Activated T-helper 1 cell treated with anti-CD3 and anti-CD28 coated beads, Interleukin-12 subunit alpha, Interleukin-12 subunit beta, Interleukin-2, Interleukin-4 antibody, amounts not matched to agents 30 ng/mL and 10 ng/mL and 1 ng/mL, durations not matched to agents 14 hours and 24 hours and 36 hours (primary cell): Measurements from ENCODE around the gene TGFBR1. TPM values are rescaled to one million over a fixed set of nuclear protein-coding genes. Genes with fewer than 3 reads are reported as not detected.
A peak's percentile ranks its signal among the peaks of the same experiment; 100 is the strongest.

Source experiments
- DNase-seq: peaks from one replicate; pipeline ENCODE4 v3.0.0; 2021; ENCODE audit warnings: low spot score
- H3K27ac Mint-ChIP-seq: one replicate; pipeline ENCODE4 v1.8.0; 2021; ENCODE audit warnings: mild to moderate bottlenecking, mixed read lengths
- H3K27me3 Mint-ChIP-seq: one replicate; pipeline ENCODE4 v1.8.0; 2022; ENCODE audit warnings: mild to moderate bottlenecking, moderate library complexity, mixed read lengths; ENCODE audit not compliant: insufficient read depth
- H3K36me3 Mint-ChIP-seq: one replicate; pipeline ENCODE4 v1.8.0; 2021; ENCODE audit warnings: low read depth, mixed read lengths
- H3K4me1 Mint-ChIP-seq: one replicate; pipeline ENCODE4 v1.8.0; 2021; ENCODE audit warnings: low read depth, mixed read lengths
- H3K4me3 Mint-ChIP-seq: one replicate; pipeline ENCODE4 v1.8.0; 2021; ENCODE audit warnings: mild to moderate bottlenecking, moderate library complexity, mixed read lengths
- H3K9me3 Mint-ChIP-seq: one replicate; pipeline ENCODE4 v1.8.0; 2021; ENCODE audit warnings: mixed read lengths
- intact Hi-C: fragments of 100-400 bp; cut with micrococcal nuclease; formaldehyde crosslinking; loops from one replicate; pipeline ENCODE4 v1.15.1; 2024
- total RNA-seq: library from RNA; stranded (reverse); gene quantifications from 2 replicates; pipeline ENCODE4 v1.2.3, GENCODE V29; 2022

The TGFBR1 gene
- total RNA-seq: 38.5 and 42.6 TPM in 2 replicates

- DNase-seq: peak; percentile 97
- H3K27ac Mint-ChIP-seq: peak within 1 kb of the TSS; percentile 83
- H3K4me1 Mint-ChIP-seq: peaks cover 65% of the 10 kb centered on the region
- peak within 1 kb of the TSS; percentile 85 for H3K4me3 Mint-ChIP-seq
- H3K36me3 Mint-ChIP-seq: peaks cover 14% of the 10 kb centered on the region
- intact Hi-C loops: loop anchor here (1.0 to 2.0 kb wide), 6 partner anchors 9 to 994 kb away; partner anchors contain the start of genes ALG2, ERP44 and INVS
- no peaks in the 10 kb centered on the region for H3K27me3 Mint-ChIP-seq
- H3K9me3 Mint-ChIP-seq: peaks cover 3% of the 10 kb centered on the region
Measured at GRCh38 chr9:99104459-99105151, at the start of gene TGFBR1. TSS of gene TGFBR1 (plus strand) at chr9:99105113. CDS start at chr9:99105206, 93 bp downstream.

DNA sequence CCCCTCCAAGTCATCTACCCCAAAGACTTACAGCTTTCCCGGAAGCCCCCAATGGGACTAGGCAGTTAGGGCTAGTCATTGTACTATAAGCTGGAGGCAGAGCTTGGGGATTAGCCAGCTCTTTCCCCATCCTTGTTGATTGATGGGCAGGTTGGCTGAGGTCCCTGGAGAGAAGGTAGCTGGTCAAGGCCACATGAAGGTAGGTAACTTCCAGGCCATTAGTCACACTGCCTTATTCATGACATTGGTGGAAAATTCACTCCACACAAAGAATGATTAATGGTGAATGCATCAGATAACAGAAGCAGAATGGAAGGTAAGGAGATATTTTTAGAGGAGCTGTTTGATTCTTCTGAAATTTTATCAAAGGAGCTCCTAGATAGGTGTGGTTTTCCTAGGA lies 49.5 kb upstream of the TGFBR1 start:
- Mint-ChIP-seq H3K4me1 (peaks cover 85% of the 10 kb centered on the region), H3K4me3 (no peak overlapping the region), H3K36me3 (peaks cover 12% of the 10 kb centered on the region), H3K9me3 (peaks cover 3% of the 10 kb centered on the region), H3K27me3 (no peaks in the 10 kb centered on the region), H3K27ac (no peak overlapping the region)
- intact Hi-C loops: loop anchor here (5.0 kb wide), 3 partner anchors 43 to 757 kb away; no protein-coding TSS in a partner anchor
- no peak for DNase-seq

DNA sequence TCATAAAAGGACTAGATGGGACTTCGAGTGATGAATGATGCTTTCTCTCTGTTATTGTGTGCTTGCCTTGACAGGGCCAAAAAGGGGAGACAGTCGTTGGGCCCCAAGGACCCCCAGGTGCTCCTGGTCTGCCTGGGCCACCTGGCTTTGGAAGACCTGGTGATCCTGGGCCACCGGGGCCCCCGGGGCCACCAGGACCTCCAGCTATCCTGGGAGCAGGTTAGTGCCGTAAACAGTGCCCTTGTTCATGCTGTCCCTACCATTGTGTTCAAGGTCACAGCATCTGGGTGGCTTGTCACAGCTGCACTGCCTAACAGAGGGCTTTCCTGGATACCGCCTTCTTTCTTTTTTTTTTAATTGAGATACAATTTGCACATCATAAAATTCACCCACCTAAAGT lies 48.7 kb upstream of the TGFBR1 start:
- Mint-ChIP-seq H3K27me3 (no peaks in the 10 kb centered on the region), H3K4me3 (no peak overlapping the region), H3K4me1 (peaks cover 84% of the 10 kb centered on the region), H3K36me3 (peaks cover 12% of the 10 kb centered on the region), H3K27ac (no peak overlapping the region), H3K9me3 (peaks cover 3% of the 10 kb centered on the region)
- DNase-seq: no peak
- intact Hi-C loops: loop anchor here (5.0 kb wide), 3 partner anchors 44 to 756 kb away; no protein-coding TSS in a partner anchor

DNA sequence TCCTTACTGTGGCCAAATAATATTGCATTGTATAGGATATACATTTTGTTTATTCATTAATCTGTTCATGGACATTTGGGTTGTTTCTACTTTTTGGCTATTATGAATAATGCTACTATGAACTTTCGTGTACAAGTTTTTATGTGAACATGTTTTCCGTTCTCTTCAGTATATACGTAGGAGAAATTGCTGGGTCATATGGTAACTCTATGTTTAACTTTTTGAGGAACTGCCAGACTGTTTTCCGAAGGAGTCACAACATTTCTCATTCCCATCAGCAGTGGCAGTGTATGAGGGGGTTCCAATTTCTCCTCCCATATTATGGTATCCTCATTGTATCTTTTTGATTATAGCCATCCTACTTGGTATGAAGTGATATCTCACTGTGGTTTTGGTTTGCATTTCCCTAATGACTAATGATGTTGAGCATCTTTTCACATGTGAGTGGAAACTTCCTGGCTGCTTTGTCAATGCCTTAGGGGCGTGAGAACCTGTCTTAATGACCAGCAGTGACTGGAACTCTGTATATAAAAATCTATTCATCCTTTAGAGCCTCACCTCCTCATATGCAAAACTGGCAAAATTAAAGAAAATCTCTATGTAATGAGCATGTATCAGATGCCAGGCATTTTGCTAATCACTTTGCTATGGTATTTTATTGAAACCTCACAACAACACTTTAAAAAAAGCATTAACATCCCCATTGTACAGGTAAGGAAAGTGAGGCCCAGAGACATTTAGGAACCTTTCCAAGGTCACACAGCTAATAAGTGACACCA lies 47.8 kb upstream of the TGFBR1 start:
- DNase-seq: no peak
- intact Hi-C loops: loop anchor here (1.0 to 5.0 kb wide), 4 partner anchors 36 to 755 kb away; no protein-coding TSS in a partner anchor
- Mint-ChIP-seq H3K4me3 (peak overlapping the region; percentile 83), H3K9me3 (peaks cover 3% of the 10 kb centered on the region), H3K4me1 (peaks cover 76% of the 10 kb centered on the region), H3K27me3 (no peaks in the 10 kb centered on the region), H3K36me3 (peaks cover 13% of the 10 kb centered on the region), H3K27ac (peak overlapping the region; percentile 92)

GRCh38 chr9:99057665-99058625 lies 47.0 kb upstream of the TGFBR1 start:
- no peaks in the 10 kb centered on the region for H3K27me3 Mint-ChIP-seq
- intact Hi-C loops: loop anchor here (1.0 to 5.0 kb wide), 8 partner anchors 13 to 754 kb away; no protein-coding TSS in a partner anchor

DNA sequence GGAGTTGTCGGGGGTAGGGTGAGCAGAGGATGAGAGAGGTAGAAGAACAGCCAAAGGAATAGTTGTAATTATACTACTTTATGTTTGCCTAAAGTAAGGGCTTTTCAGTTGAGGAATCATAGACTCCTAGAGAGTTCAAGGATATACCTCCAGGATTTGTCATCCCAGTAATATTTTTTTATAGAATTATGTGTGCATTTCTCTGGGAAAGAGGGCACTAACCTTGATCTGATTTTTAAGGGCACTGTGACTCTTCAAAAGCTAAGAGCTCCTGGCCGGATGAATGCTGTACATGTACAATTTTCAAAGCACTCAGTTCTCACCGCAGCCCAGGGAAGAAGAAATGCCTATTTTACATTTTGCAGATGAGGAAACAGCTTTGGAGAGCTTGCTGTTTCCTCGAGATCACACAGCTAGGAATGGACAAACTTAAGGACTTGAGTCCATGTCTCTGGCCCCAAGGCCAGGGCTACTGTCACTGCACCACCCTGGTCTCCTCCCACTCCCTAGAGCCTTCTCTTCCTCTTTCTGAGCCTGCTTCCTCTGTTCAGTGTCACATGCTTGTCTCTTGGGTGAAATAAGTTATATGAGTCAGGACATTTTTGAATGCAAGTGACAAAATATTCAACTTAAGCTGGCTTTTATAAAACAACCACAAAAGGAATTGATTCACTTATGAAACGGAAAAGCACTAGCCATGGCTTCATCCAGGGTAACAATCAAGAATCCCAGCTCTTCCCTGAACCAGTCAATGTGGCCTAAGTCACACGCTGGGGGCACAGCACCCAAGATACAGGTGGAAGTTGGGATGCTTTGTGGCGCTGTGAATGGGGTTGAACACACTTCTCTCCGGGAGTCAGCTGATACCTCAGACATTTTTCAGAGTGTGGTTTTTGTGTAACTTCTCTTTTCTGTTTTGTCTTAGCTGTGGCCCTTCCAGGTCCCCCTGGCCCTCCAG lies 45.7 kb upstream of the TGFBR1 start:
- H3K9me3 Mint-ChIP-seq: peaks cover 3% of the 10 kb centered on the region
- H3K27ac Mint-ChIP-seq: peak overlapping the region; percentile 92
- no peak for DNase-seq
- no peaks in the 10 kb centered on the region for H3K27me3 Mint-ChIP-seq
- peak overlapping the region; percentile 41 for H3K4me3 Mint-ChIP-seq
- H3K4me1 Mint-ChIP-seq: peaks cover 72% of the 10 kb centered on the region
- H3K36me3 Mint-ChIP-seq: peaks cover 19% of the 10 kb centered on the region
- intact Hi-C loops: loop anchor here (1.0 to 5.0 kb wide), 7 partner anchors 14 to 753 kb away; no protein-coding TSS in a partner anchor

More at GRCh38 chr9:99057665-99058625, 47.0 kb upstream of the TGFBR1 start:
- peak; percentile 79 for DNase-seq
- H3K4me1 Mint-ChIP-seq: peaks cover 72% of the 10 kb centered on the region
- peaks cover 18% of the 10 kb centered on the region for H3K36me3 Mint-ChIP-seq
- peak overlapping the region; percentile 83 for H3K4me3 Mint-ChIP-seq
- peak overlapping the region; percentile 92 for H3K27ac Mint-ChIP-seq
- peaks cover 3% of the 10 kb centered on the region for H3K9me3 Mint-ChIP-seq

DNA sequence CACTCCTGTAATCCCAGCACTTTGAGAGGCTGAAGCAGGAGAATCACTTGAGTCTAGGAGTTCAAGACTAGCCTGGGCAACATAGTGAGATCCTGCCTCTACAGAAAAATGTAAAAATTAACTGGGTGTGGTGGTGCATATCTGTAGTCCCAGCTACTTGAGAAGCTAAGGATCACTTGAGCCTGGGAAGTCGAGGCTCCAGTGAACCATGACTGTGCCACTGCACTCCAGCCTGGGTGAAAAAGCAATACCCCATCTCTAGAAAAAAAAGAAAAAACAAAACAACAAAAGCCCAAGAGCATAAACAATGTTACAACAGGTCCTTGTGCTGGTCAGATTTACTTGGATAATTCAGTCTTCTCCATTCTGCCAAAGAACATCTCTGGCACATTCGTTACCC lies 44.3 kb upstream of the TGFBR1 start:
- DNase-seq: no peak
- Mint-ChIP-seq H3K4me3 (no peak overlapping the region), H3K27ac (no peak overlapping the region), H3K9me3 (peaks cover 3% of the 10 kb centered on the region), H3K4me1 (peaks cover 66% of the 10 kb centered on the region), H3K36me3 (peaks cover 18% of the 10 kb centered on the region), H3K27me3 (peaks cover 4% of the 10 kb centered on the region)
- intact Hi-C loops: no loop called here

DNA sequence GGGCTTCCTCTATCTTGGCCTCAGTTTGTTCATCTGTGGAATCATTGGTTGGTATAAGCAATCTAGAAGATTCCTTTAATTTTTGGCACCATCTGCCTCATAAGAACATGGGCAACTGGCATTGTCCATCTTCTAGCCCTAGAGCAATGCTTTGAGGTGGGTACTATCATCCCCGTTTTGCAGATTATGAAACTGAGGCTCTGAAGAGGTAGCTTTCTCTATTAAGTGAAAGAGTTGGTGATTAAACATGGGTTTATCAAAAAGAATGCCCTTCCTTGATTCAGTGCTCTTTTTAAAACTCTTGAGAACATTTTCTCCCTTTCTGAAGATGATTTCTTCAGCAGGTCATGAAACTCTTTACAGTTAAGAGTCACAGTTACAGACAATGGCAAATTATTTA lies 42.4 kb upstream of the TGFBR1 start:
- H3K4me1 Mint-ChIP-seq: peaks cover 47% of the 10 kb centered on the region
- H3K9me3 Mint-ChIP-seq: no peaks in the 10 kb centered on the region
- intact Hi-C loops: no loop called here
- H3K27ac Mint-ChIP-seq: no peak overlapping the region
- peaks cover 4% of the 10 kb centered on the region for H3K27me3 Mint-ChIP-seq
- H3K4me3 Mint-ChIP-seq: no peak overlapping the region
- peaks cover 10% of the 10 kb centered on the region for H3K36me3 Mint-ChIP-seq
- DNase-seq: no peak

GRCh38 chr9:99063522-99063921 lies 41.4 kb upstream of the TGFBR1 start:
- intact Hi-C loops: no loop called here
- Mint-ChIP-seq H3K4me3 (no peak overlapping the region), H3K27ac (no peak overlapping the region), H3K9me3 (no peaks in the 10 kb centered on the region), H3K27me3 (peaks cover 4% of the 10 kb centered on the region), H3K4me1 (peaks cover 40% of the 10 kb centered on the region), H3K36me3 (peaks cover 10% of the 10 kb centered on the region)
- no peak for DNase-seq

DNA sequence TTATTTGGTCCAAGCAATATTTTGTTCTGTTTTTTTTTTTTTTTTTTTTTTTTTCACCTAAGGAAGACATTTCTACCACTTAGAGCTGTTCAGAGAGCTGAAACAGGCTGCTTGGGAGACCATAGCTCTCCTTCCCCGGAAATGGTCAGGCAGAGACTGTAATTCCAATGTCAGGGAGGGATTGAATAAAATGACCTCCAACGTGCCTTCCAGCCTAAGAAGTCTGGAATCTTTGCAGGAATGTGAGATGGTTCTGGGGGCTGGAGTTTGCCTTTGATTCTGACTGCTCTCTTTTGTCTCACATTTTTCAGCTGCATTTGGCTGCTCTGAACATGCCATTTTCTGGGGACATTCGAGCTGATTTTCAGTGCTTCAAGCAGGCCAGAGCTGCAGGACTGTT lies 38.3 kb upstream of the TGFBR1 start:
- no peak overlapping the region for H3K27ac Mint-ChIP-seq
- H3K4me1 Mint-ChIP-seq: peaks cover 53% of the 10 kb centered on the region
- no peak overlapping the region for H3K4me3 Mint-ChIP-seq
- DNase-seq: no peak
- H3K36me3 Mint-ChIP-seq: peaks cover 16% of the 10 kb centered on the region
- H3K27me3 Mint-ChIP-seq: peaks cover 4% of the 10 kb centered on the region
- peaks cover 5% of the 10 kb centered on the region for H3K9me3 Mint-ChIP-seq
- intact Hi-C loops: no loop called here

DNA sequence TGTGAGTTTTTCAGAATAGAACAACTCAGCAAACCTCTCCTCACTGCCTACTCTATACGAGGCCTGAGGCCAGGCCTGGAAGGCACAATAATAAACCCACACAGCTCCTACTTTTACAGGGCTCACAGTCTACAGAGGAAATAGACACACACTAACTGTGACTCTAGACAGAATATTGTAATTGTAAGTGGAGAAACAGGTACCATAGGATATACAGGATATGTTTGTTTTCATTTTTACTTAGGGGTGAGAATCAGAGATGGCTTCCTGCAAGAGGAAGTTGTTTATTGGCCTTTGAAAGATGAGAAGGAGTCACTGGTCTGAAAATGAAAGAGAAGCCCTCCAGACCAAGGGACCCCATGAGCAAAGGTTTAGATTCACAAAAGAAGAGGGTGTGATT lies 35.8 kb upstream of the TGFBR1 start:
- Mint-ChIP-seq H3K9me3 (peaks cover 5% of the 10 kb centered on the region), H3K4me1 (peaks cover 44% of the 10 kb centered on the region), H3K27ac (peak overlapping the region; percentile 83), H3K4me3 (no peak overlapping the region), H3K27me3 (peaks cover 4% of the 10 kb centered on the region), H3K36me3 (peaks cover 7% of the 10 kb centered on the region)
- intact Hi-C loops: no loop called here
- no peak for DNase-seq
